Upper lobe of right lung (tissue), 1 donor: ENCODE results near the gene SEMA4F. TPM values are rescaled to one million over a fixed set of nuclear protein-coding genes. Genes with fewer than 3 reads are reported as not detected.

Experiments
- ATAC-seq: fragments of 200-7000 bp; cut with Tn5 transposase; one replicate; pipeline ENCODE4 v1.9.1; 2020; ENCODE audit warnings: mild to moderate bottlenecking, moderate library complexity
- DNase-seq: peaks from one replicate; pipeline ENCODE4 v3.0.0-alpha.2; 2020
- H3K27ac ChIP-seq: fragments of 200-600 bp; one replicate; pipeline ENCODE4 v1.8.0; 2022
- H3K27me3 ChIP-seq: fragments of 200-600 bp; one replicate; pipeline ENCODE4 v1.8.0; 2022; ENCODE audit warnings: mild to moderate bottlenecking
- H3K36me3 ChIP-seq: fragments of 200-600 bp; one replicate; pipeline ENCODE4 v1.8.0; 2022
- H3K4me1 ChIP-seq: fragments of 200-600 bp; one replicate; pipeline ENCODE4 v1.8.0; 2022
- H3K4me3 ChIP-seq: fragments of 200-600 bp; one replicate; pipeline ENCODE4 v1.8.0; 2022; ENCODE audit warnings: mild to moderate bottlenecking
- H3K9me3 ChIP-seq: fragments of 200-600 bp; one replicate; pipeline ENCODE4 v1.8.0; 2022
- CTCF ChIP-seq: fragments of 200-600 bp; IDR thresholded peaks from one replicate; pipeline ENCODE4 v1.8.0; 2022; ENCODE audit warnings: antibody characterized with exemption
- intact Hi-C: fragments of 100-400 bp; cut with DNase I; formaldehyde crosslinking; loops from one replicate; pipeline ENCODE4 v1.11.0; 2022
- total RNA-seq: library from RNA; stranded (reverse); fragmentation: NEBNext Ultra II Directional; extraction: Animal tissue kit (Norgen Biotek cat#: 25700); gene quantifications from one replicate; pipeline ENCODE4 v1.2.1, GENCODE V29; 2021
- donor health status: DM: no; HTN: yes; CAD: no; lungs with severe emphysema.

SEMA4F gene
- total RNA-seq, 1 donor from 2014 or later = 9.0 TPM

DNA sequence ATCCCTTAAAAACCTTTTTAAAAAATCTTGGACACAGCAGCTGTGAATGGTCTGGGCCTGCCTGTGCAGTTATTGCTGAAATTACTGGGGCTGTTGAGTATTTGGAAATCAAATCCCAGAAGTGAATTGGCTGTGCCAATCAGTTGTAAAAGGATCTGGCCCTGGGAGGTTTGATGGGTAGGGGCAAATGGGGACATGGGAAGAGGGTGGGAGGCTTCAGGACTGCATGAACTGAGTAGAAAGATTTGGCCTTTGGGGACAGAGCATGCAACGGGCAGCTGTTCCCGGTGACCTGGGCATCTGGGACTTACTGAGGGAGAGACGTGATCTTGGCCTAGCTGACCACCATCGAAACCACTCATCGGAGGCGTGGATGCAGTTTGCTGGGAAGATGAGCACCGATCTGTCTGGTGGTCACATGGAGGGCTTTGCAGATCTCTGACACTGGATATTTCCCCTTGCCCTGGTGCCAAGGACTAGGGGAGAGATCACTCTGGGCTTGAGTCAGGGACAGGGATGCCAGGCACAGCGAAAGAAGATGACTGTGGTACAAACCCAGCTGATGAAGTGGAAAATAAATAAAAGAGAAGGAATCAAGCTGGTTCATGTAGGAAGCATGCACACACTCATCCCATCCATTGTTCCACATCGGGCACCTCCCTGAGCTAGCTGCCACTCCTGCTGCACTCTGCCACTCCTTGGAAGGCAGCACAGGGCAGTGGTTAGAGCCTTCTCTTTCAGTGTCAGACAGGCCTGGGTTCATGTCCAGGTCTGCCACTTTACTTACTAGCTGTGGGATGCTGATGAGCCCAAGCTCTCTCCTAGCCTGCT lies 58.4 kb downstream of the SEMA4F start:
- no peak for DNase-seq
- H3K27ac ChIP-seq = no peak overlapping the region
- TF ChIP-seq CTCF = no peak
- H3K36me3 ChIP-seq = no peaks in the 10 kb centered on the region
- no peaks in the 10 kb centered on the region for H3K4me1 ChIP-seq
- no peaks in the 10 kb centered on the region for H3K9me3 ChIP-seq
- no peak for ATAC-seq
- intact Hi-C loops = loop anchor here (5.0 kb wide), 1 partner anchor 165 kb away; no protein-coding TSS in a partner anchor
- no peak overlapping the region for H3K4me3 ChIP-seq
- H3K27me3 ChIP-seq = no peaks in the 10 kb centered on the region

GRCh38 chr2:74714691-74715080 lies 60.6 kb downstream of the SEMA4F start:
- DNase-seq = no peak

GRCh38 chr2:74715081-74715791 lies 61.2 kb downstream of the SEMA4F start:
- no peaks in the 10 kb centered on the region for H3K36me3 ChIP-seq
- intact Hi-C loops = no loop called here
- H3K27ac ChIP-seq = no peak overlapping the region
- H3K4me1 ChIP-seq = no peaks in the 10 kb centered on the region
- ATAC-seq (peak; percentile 96), DNase-seq (peak; percentile 88)
- H3K9me3 ChIP-seq = no peaks in the 10 kb centered on the region
- peak; percentile 93 for TF ChIP-seq CTCF
- H3K4me3 ChIP-seq = peak overlapping the region; percentile 63
- no peaks in the 10 kb centered on the region for H3K27me3 ChIP-seq

More at GRCh38 chr2:74714691-74715080, 60.6 kb downstream of the SEMA4F start:
- H3K4me1 ChIP-seq = no peaks in the 10 kb centered on the region
- H3K36me3 ChIP-seq = no peaks in the 10 kb centered on the region
- no peak for TF ChIP-seq CTCF
- intact Hi-C loops = loop anchor here (5.0 kb wide), 1 partner anchor 163 kb away; no protein-coding TSS in a partner anchor
- no peak overlapping the region for H3K27ac ChIP-seq
- no peaks in the 10 kb centered on the region for H3K27me3 ChIP-seq
- H3K4me3 ChIP-seq = peak overlapping the region; percentile 63
- ATAC-seq = no peak
- H3K9me3 ChIP-seq = no peaks in the 10 kb centered on the region

GRCh38 chr2:74715880-74716279 lies 61.8 kb downstream of the SEMA4F start:
- no peak overlapping the region for H3K27ac ChIP-seq
- no peak for DNase-seq
- H3K4me3 ChIP-seq = peak overlapping the region; percentile 63
- no peak for ATAC-seq
- no peaks in the 10 kb centered on the region for H3K27me3 ChIP-seq
- intact Hi-C loops = no loop called here
- no peaks in the 10 kb centered on the region for H3K4me1 ChIP-seq
- no peak for TF ChIP-seq CTCF
- H3K9me3 ChIP-seq = no peaks in the 10 kb centered on the region
- no peaks in the 10 kb centered on the region for H3K36me3 ChIP-seq

- Histone ChIP-seq H3K27ac (no peak overlapping the region), H3K36me3 (no peaks in the 10 kb centered on the region), H3K27me3 (no peaks in the 10 kb centered on the region), H3K4me1 (no peaks in the 10 kb centered on the region), H3K9me3 (no peaks in the 10 kb centered on the region), H3K4me3 (no peak overlapping the region)
- intact Hi-C loops = no loop called here
- DNase-seq = no peak
- TF ChIP-seq CTCF = no peak
- no peak for ATAC-seq
Observed at GRCh38 chr2:74719066-74719465, 65.0 kb downstream of the SEMA4F start.
